Smooth muscle cell (in vitro differentiated cells): ENCODE measurements around the gene AMN. TPM values are rescaled to one million over a fixed set of nuclear protein-coding genes. Genes with fewer than 3 reads are reported as not detected.

Experiments
- DNase-seq: peaks from one replicate; lab custom pipeline; 2025; ENCODE audit not compliant: unreplicated experiment; lab: John Stamatoyannopoulos, UW
- H2AFZ ChIP-seq: fragments of 200-600 bp; sonication (generic); 2 replicates; pipeline ENCODE4 v1.6.0; 2016; ENCODE audit warnings: antibody characterized with exemption, low read depth, mild to moderate bottlenecking
- H3F3A ChIP-seq: fragments of 200-600 bp; sonication (generic); 2 replicates; pipeline ENCODE4 v1.6.0; 2017; ENCODE audit warnings: antibody characterized with exemption, low read depth
- H3K27ac ChIP-seq: fragments of 200-600 bp; sonication (generic); 2 replicates; pipeline ENCODE4 v1.5.1; 2016; ENCODE audit warnings: low read depth, mild to moderate bottlenecking
- H3K27me3 ChIP-seq: fragments of 200-600 bp; sonication (generic); 2 replicates; pipeline ENCODE4 v1.6.1; 2016; ENCODE audit warnings: low read depth, mild to moderate bottlenecking
- H3K36me3 ChIP-seq: fragments of 200-600 bp; sonication (generic); 2 replicates; pipeline ENCODE4 v1.5.1; 2016; ENCODE audit warnings: low read depth
- H3K4me1 ChIP-seq: fragments of 200-600 bp; sonication (generic); 2 replicates; pipeline ENCODE4 v1.5.1; 2016; ENCODE audit warnings: low read depth
- H3K4me2 ChIP-seq: fragments of 200-600 bp; sonication (generic); 2 replicates; pipeline ENCODE4 v1.6.0; 2016; ENCODE audit warnings: mild to moderate bottlenecking
- H3K4me3 ChIP-seq: fragments of 200-600 bp; sonication (generic); 2 replicates; pipeline ENCODE4 v1.5.1; 2016; ENCODE audit warnings: mild to moderate bottlenecking
- H3K79me2 ChIP-seq: fragments of 200-600 bp; sonication (generic); 2 replicates; pipeline ENCODE4 v1.6.0; 2016; ENCODE audit warnings: low read depth, mild to moderate bottlenecking
- H3K9ac ChIP-seq: fragments of 200-600 bp; sonication (generic); 2 replicates; pipeline ENCODE4 v1.6.0; 2016; ENCODE audit warnings: low read depth
- H3K9me3 ChIP-seq: fragments of 200-600 bp; sonication (generic); replicated peaks from 2 replicates; pipeline ENCODE4 v1.5.1; 2016; ENCODE audit warnings: low read depth
- H4K20me1 ChIP-seq: fragments of 200-600 bp; sonication (generic); 2 replicates; pipeline ENCODE4 v1.6.0; 2016; ENCODE audit warnings: low read depth
- WGBS: methylation state at CpG from one replicate; pipeline ENCODE4 v1.1.7; 2016; ENCODE audit warnings: low lambda C conversion rate; 5-methylcytosine and 5-hydroxymethylcytosine counted together
- polyA plus RNA-seq: library from polyadenylated mRNA; unstranded; fragments of >200 nt; fragmentation: Nextera tagmentation; extraction: Ambion mirVana; gene quantifications from 2 replicates; pipeline ENCODE4 v1.2.1, GENCODE V29; 2016
- total RNA-seq: library from RNA; depleted of rRNA; stranded (reverse); fragments of >200 nt; gene quantifications from 2 replicates; pipeline ENCODE4 v1.2.3, GENCODE V29; 2014
- TF ChIP-seq, protein P1 (sequence below): fragments of 200-600 bp; sonication (generic); IDR thresholded peaks from 2 replicates; pipeline ENCODE4 v1.5.1; 2017; ENCODE audit warnings: borderline replicate concordance, mild to moderate bottlenecking, antibody characterized with exemption; ENCODE audit not compliant: insufficient read depth, poor library complexity, severe bottlenecking

Gene AMN
- total and polyA plus RNA-seq, 2 experiments from 2014 or later = 0.31 to 0.65 TPM

DNA sequence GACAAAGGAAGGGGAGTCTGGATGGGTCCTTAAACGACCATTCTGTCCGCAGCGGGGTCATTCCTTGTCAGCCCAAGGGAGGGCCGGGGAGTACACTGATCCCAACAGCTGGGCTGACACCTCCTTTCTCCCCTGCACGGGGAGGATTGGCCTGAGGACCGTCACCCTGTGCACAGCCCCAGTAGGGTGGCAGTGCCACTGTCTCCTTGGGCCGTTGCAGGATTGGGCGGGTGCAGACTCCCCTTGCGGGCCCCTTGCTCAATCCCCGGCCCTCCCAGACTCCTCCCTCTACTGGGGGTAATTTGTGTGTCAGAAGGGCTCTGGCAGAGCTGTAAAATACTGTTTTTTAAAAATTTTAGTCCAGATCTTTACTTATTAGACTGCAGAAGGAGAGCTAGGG lies 12.6 kb upstream of the AMN start:
- no peaks in the 10 kb centered on the region for H3K36me3 ChIP-seq
- H3F3A ChIP-seq = no peaks in the 10 kb centered on the region
- TF ChIP-seq, protein P1, sequence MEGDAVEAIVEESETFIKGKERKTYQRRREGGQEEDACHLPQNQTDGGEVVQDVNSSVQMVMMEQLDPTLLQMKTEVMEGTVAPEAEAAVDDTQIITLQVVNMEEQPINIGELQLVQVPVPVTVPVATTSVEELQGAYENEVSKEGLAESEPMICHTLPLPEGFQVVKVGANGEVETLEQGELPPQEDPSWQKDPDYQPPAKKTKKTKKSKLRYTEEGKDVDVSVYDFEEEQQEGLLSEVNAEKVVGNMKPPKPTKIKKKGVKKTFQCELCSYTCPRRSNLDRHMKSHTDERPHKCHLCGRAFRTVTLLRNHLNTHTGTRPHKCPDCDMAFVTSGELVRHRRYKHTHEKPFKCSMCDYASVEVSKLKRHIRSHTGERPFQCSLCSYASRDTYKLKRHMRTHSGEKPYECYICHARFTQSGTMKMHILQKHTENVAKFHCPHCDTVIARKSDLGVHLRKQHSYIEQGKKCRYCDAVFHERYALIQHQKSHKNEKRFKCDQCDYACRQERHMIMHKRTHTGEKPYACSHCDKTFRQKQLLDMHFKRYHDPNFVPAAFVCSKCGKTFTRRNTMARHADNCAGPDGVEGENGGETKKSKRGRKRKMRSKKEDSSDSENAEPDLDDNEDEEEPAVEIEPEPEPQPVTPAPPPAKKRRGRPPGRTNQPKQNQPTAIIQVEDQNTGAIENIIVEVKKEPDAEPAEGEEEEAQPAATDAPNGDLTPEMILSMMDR = no peak
- no peak overlapping the region for H2AFZ ChIP-seq
- DNase-seq = no peak
- WGBS = 94% methylated on average over 10 of the region's 10 CpGs
- no peaks in the 10 kb centered on the region for H3K4me1 ChIP-seq
- no peak overlapping the region for H3K9ac ChIP-seq
- H3K4me2 ChIP-seq = no peak overlapping the region
- no peak overlapping the region for H3K27ac ChIP-seq
- no peaks in the 10 kb centered on the region for H3K27me3 ChIP-seq
- no peak overlapping the region for H3K4me3 ChIP-seq
- H3K79me2 ChIP-seq = no peaks in the 10 kb centered on the region
- no peaks in the 10 kb centered on the region for H4K20me1 ChIP-seq
- no peaks in the 10 kb centered on the region for H3K9me3 ChIP-seq

DNA sequence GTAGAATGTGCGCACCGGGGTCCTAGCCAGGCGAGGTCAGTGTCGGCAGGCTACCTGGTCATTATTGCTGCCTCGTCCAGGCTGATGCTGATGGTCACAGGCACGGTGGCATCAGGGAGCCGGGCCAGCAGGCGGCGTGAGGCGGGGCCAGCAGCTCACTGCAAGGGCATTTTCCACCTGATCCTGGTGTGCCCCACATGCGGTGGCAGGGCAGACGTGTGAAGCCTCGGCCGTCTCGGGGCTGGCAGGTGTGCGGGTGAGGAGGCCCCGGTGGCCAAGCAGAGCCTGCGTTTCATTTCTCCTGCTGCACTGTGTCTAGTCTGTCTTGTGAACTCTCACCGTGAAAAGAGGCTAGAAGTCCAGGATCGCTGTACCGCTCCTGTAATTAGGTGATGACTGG lies 12.0 kb upstream of the AMN start:
- WGBS = 91% methylated on average over 21 of the region's 21 CpGs
- TF ChIP-seq, protein P1 = no peak
- H3K9me3 ChIP-seq = no peaks in the 10 kb centered on the region
- no peak overlapping the region for H3K27ac ChIP-seq
- no peak overlapping the region for H3K4me3 ChIP-seq
- no peaks in the 10 kb centered on the region for H3F3A ChIP-seq
- H3K36me3 ChIP-seq = no peaks in the 10 kb centered on the region
- DNase-seq = no peak
- no peak overlapping the region for H3K9ac ChIP-seq
- no peaks in the 10 kb centered on the region for H3K27me3 ChIP-seq
- H2AFZ ChIP-seq = no peak overlapping the region
- H4K20me1 ChIP-seq = no peaks in the 10 kb centered on the region
- H3K79me2 ChIP-seq = no peaks in the 10 kb centered on the region
- no peak overlapping the region for H3K4me2 ChIP-seq
- H3K4me1 ChIP-seq = no peaks in the 10 kb centered on the region

DNA sequence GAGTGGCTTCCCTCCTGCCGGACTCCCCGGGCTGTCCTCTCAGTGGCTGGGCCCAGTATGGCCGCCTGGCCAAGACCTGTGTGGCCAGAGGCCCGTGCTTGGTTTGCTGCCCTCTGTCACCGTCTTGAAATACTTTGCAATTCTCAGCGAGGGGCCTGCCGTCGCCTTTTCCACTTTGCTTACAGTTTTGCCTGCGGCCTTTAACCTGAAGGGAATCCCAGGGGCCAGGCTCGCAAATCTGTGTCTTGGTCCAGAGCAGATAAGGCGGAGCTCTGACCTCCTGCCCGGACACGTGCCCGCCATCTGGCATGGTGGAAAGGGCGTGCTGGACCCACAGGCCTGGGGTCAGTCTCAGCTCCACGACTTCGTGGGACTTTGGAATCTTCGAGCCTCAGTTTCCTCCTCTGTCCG lies 10.9 kb upstream of the AMN start:
- H4K20me1 ChIP-seq = no peaks in the 10 kb centered on the region

More for the DNA sequence above, 10.9 kb upstream of the AMN start:
- H3F3A ChIP-seq = no peaks in the 10 kb centered on the region
- TF ChIP-seq, protein P1 = no peak
- no peak overlapping the region for H3K4me2 ChIP-seq
- H3K4me3 ChIP-seq = no peak overlapping the region
- no peak for DNase-seq
- H3K79me2 ChIP-seq = no peaks in the 10 kb centered on the region
- H3K27ac ChIP-seq = no peak overlapping the region
- no peaks in the 10 kb centered on the region for H3K4me1 ChIP-seq
- no peak overlapping the region for H2AFZ ChIP-seq
- H3K36me3 ChIP-seq = no peaks in the 10 kb centered on the region
- no peaks in the 10 kb centered on the region for H3K9me3 ChIP-seq
- WGBS = 91% methylated on average over 19 of the region's 19 CpGs
- H3K27me3 ChIP-seq = no peaks in the 10 kb centered on the region
- no peak overlapping the region for H3K9ac ChIP-seq
